Endothelial cell of umbilical vein (primary cell): ENCODE results near the gene ARL10. TPM values are rescaled to one million over a fixed set of nuclear protein-coding genes. Genes with fewer than 3 reads are reported as not detected.

Experiments
- BruUV-seq: library from RNA; stranded (reverse); fragments of 400-500 nt; replicated peaks from 2 replicates; lab custom pipeline; 2021; lab: Mats Ljungman, UMichigan
- CTCF ChIA-PET: fragments of 300-600, 350-600 bp; sonication (Branson Sonifier 250); formaldehyde crosslinking; loops from one replicate; lab custom pipeline; 2021; ENCODE audit warnings: antibody characterized with exemption, inconsistent platforms; lab: Charles Lee
- POLR2A ChIA-PET: fragments of 300-600, 350-600 bp; sonication (Branson Sonifier 250); formaldehyde crosslinking; loops from one replicate; lab custom pipeline; 2021; ENCODE audit warnings: antibody characterized with exemption, inconsistent platforms; lab: Charles Lee
- DNase-seq: peaks from one replicate; pipeline ENCODE4 v3.0.0-alpha.2; 2011; ENCODE audit warnings: low read depth, low spot score
- FAIRE-seq: peaks from 2 replicates; lab custom pipeline; 2011; peaks lifted over from hg19 to GRCh38; lab: Jason Lieb, UNC
- H2AFZ ChIP-seq: 2 replicates; pipeline ENCODE4 v1.6.0; 2012; ENCODE audit warnings: low read depth, low read length, control low read depth, inconsistent platforms
- H3K27ac ChIP-seq: 2 replicates; pipeline ENCODE4 v1.5.1; 2011; ENCODE audit warnings: low read depth, mild to moderate bottlenecking, control low read depth, low read length, moderate library complexity; ENCODE audit not compliant: insufficient read depth
- H3K27me3 ChIP-seq, 2 experiments: 2 replicates each; pipeline versions ENCODE4 v1.6.0 to v1.6.1; 2011; ENCODE audit warnings: low read length in 2 of 2, mixed read lengths in 1 of 2; ENCODE audit not compliant: control insufficient read depth in 2 of 2, insufficient read depth in 2 of 2
- H3K36me3 ChIP-seq, 2 experiments: 2 replicates in 1 of 2; 3 replicates in 1 of 2; pipeline ENCODE4 v1.5.1; 2011; ENCODE audit warnings: low read length in 2 of 2, mild to moderate bottlenecking in 1 of 2, moderate library complexity in 1 of 2; ENCODE audit not compliant: control insufficient read depth in 2 of 2, insufficient read depth in 2 of 2; ENCODE audit errors: extremely low read depth in 1 of 2
- H3K4me1 ChIP-seq: 3 replicates; pipeline ENCODE4 v1.5.1; 2011; ENCODE audit warnings: mild to moderate bottlenecking, low read length; ENCODE audit not compliant: control insufficient read depth, insufficient read depth; ENCODE audit errors: extremely low read depth
- H3K4me2 ChIP-seq: 2 replicates; pipeline ENCODE4 v1.6.1; 2011; ENCODE audit warnings: low read length, control low read depth, mixed read lengths; ENCODE audit not compliant: insufficient read depth
- H3K4me3 ChIP-seq, 3 experiments: fragments of 200-600 bp in 1 of 3; sonication (generic), shearing (Covaris generic) in 1 of 3; replicated peaks in 1 of 3; 2 replicates each; pipeline ENCODE4 v1.5.1; 2011 to 2016; ENCODE audit warnings: control low read depth in 3 of 3, low read length in 3 of 3, mild to moderate bottlenecking in 2 of 3, inconsistent platforms in 1 of 3, low read depth in 1 of 3, moderate library complexity in 1 of 3; ENCODE audit not compliant: insufficient read depth in 1 of 3
- H3K79me2 ChIP-seq: 2 replicates; pipeline ENCODE4 v1.6.0; 2012; ENCODE audit warnings: low read length, inconsistent platforms; ENCODE audit not compliant: control insufficient read depth, insufficient read depth
- H3K9ac ChIP-seq: replicated peaks from 2 replicates; pipeline ENCODE3; 2011; ENCODE audit warnings: low read length, control low read depth; ENCODE audit not compliant: insufficient read depth; ENCODE audit errors: extremely low read depth
- H3K9me1 ChIP-seq: replicated peaks from 3 replicates; pipeline ENCODE4 v1.6.0; 2011; ENCODE audit warnings: mild to moderate bottlenecking, low read length; ENCODE audit not compliant: control insufficient read depth, insufficient read depth; ENCODE audit errors: extremely low read depth
- H3K9me3 ChIP-seq: replicated peaks from 2 replicates; pipeline ENCODE4 v1.5.1; 2012; ENCODE audit warnings: low read length, inconsistent platforms; ENCODE audit not compliant: control insufficient read depth, insufficient read depth
- H4K20me1 ChIP-seq: replicated peaks from 2 replicates; pipeline ENCODE3; 2011; ENCODE audit warnings: mild to moderate bottlenecking, low read length; ENCODE audit not compliant: control insufficient read depth, insufficient read depth; ENCODE audit errors: extremely low read depth
- CTCF ChIP-seq, 2 donors: IDR thresholded peaks; 1 replicate in 1 of 2; 2 replicates in 1 of 2; pipeline ENCODE4 v1.5.1; 2011; ENCODE audit warnings: low read length in 2 of 2, mild to moderate bottlenecking in 2 of 2, moderate library complexity in 2 of 2, control low read depth in 1 of 2, inconsistent platforms in 1 of 2, low read depth in 1 of 2; ENCODE audit not compliant: insufficient read depth in 1 of 2; ENCODE audit errors: extremely low read depth in 1 of 2
- EZH2 ChIP-seq: IDR thresholded peaks from 2 replicates; pipeline ENCODE4 v1.6.1; 2012; ENCODE audit warnings: borderline replicate concordance, low read depth, mild to moderate bottlenecking, moderate library complexity, low read length, inconsistent platforms; ENCODE audit not compliant: severe bottlenecking
- FOS ChIP-seq: IDR thresholded peaks from 2 replicates; pipeline ENCODE4 v1.6.1; 2011; ENCODE audit warnings: mild to moderate bottlenecking, low read length, moderate library complexity, borderline replicate concordance; ENCODE audit not compliant: insufficient read depth
- GATA2 ChIP-seq: IDR thresholded peaks from 2 replicates; pipeline ENCODE4 v1.7.0; 2011; ENCODE audit warnings: low read depth, mild to moderate bottlenecking, moderate library complexity, mixed read lengths, low read length; ENCODE audit not compliant: insufficient read length, insufficient read depth
- JUN ChIP-seq: IDR thresholded peaks from 2 replicates; pipeline ENCODE4 v1.6.1; 2011; ENCODE audit warnings: borderline replicate concordance, low read depth; ENCODE audit not compliant: insufficient read length, insufficient read depth
- MAX ChIP-seq: IDR thresholded peaks from 2 replicates; pipeline ENCODE4 v1.6.1; 2011; ENCODE audit not compliant: insufficient read depth, insufficient read length
- MYC ChIP-seq: IDR thresholded peaks from one replicate; pipeline ENCODE4 v1.6.1; 2011; ENCODE audit warnings: mild to moderate bottlenecking, low read depth, low read length
- POLR2A ChIP-seq: IDR thresholded peaks from 2 replicates; pipeline ENCODE4 v1.6.1; 2012; ENCODE audit warnings: low read depth, mild to moderate bottlenecking, control low read depth, low read length
- POLR2AphosphoS5 ChIP-seq: IDR thresholded peaks from 2 replicates; pipeline ENCODE4 v1.6.1; 2012; ENCODE audit warnings: low read depth, mild to moderate bottlenecking, control low read depth, low read length, moderate library complexity; ENCODE audit not compliant: insufficient read depth
- dilution Hi-C: fragments of 300-500 bp; cut with MboI; formaldehyde crosslinking; loops from one replicate; pipeline ENCODE4 v1.15.0; 2019; ENCODE audit warnings: low sequenced_read_pairs; ENCODE audit not compliant: extremely low pct_ligation_motif_present
- intact Hi-C: fragments of 100-400 bp; cut with micrococcal nuclease; formaldehyde crosslinking; loops from one replicate; pipeline ENCODE4 v1.10.0; 2022
- polyA plus RNA-seq, 4 experiments: library from polyadenylated mRNA; depleted of rRNA in 3 of 4; stranded (reverse) in 3 of 4; unstranded in 1 of 4; fragments of >200 nt; gene quantifications; 2 replicates each; pipeline versions ENCODE4 v1.2.1 to v1.2.3, GENCODE V29; 2011 to 2012; ENCODE audit warnings: missing spikeins in 1 of 4
- total RNA-seq: library from RNA; stranded (reverse); gene quantifications from 2 replicates; pipeline ENCODE4 v1.2.3, GENCODE V29; 2021

Gene ARL10
- total and polyA plus RNA-seq, 2 donors (not counting 3 experiments of a cell fraction or from before 2014, with no cell fraction given): 7.7 to 20.7 TPM

GRCh38 chr5:176384991-176385390 is 19.7 kb downstream of the ARL10 start:
- Histone ChIP-seq H3K79me2 (peaks cover 34% of the 10 kb centered on the region), H3K27me3 (no peaks in the 10 kb centered on the region), H3K36me3 (peaks cover 12 to 23% of the 10 kb centered on the region in 2 experiments), H3K4me2 (no peak overlapping the region), H3K27ac (no peak overlapping the region), H3K9me1 (no peaks in the 10 kb centered on the region), H3K9ac (no peak overlapping the region), H2AFZ (no peak overlapping the region), H4K20me1 (no peaks in the 10 kb centered on the region), H3K9me3 (no peaks in the 10 kb centered on the region), H3K4me1 (peaks cover 14% of the 10 kb centered on the region), H3K4me3 (no peak overlapping the region)
- BruUV-seq: no TSS peak
- DNase-seq (no peak), FAIRE-seq (no peak)
- dilution Hi-C loops (no loop called here), intact Hi-C loops (loop anchor here (10.0 kb wide), 1 partner anchor 1210 kb away; the partner anchor contains the start of gene TMED9)
- no peak for TF ChIP-seq JUN
- TF ChIP-seq GATA2: no peak
- TF ChIP-seq POLR2AphosphoS5: no peak
- no peak for TF ChIP-seq CTCF (IDR thresholded peaks at IDR 0.05; ENCODE audit: extremely low read depth in 1 of 2, insufficient read depth in 1 of 2, low read depth in 1 of 2, low read length in 2 of 2)
- TF ChIP-seq FOS: no peak
- TF ChIP-seq MYC: no peak
- no peak for TF ChIP-seq POLR2A
- TF ChIP-seq MAX: no peak
- no peak for TF ChIP-seq EZH2
- CTCF ChIA-PET: no interaction called here
- POLR2A ChIA-PET: no interaction called here
